Calu3 (cell line): ENCODE measurements around the gene CNDP2. TPM values are rescaled to one million over a fixed set of nuclear protein-coding genes. Genes with fewer than 3 reads are reported as not detected.

Source experiments
- BruUV-seq: library from RNA; stranded (reverse); fragments of 400-500 nt; replicated peaks from 2 replicates; lab custom pipeline; 2021; lab: Mats Ljungman, UMichigan
- CTCF ChIA-PET: fragments of 300-600 bp; sonication (Branson Sonifier 250); formaldehyde crosslinking; loops from one replicate; lab custom pipeline; 2022; ENCODE audit warnings: antibody characterized with exemption; lab: Charles Lee
- DNase-seq: peaks from one replicate; pipeline ENCODE4 v3.0.0; 2022
- H3K27ac Mint-ChIP-seq: one replicate; pipeline ENCODE4 v1.8.0; 2022; ENCODE audit warnings: mixed read lengths; ENCODE audit not compliant: unreplicated experiment
- H3K27me3 Mint-ChIP-seq: one replicate; pipeline ENCODE4 v1.8.0; 2022; ENCODE audit warnings: mixed read lengths; ENCODE audit not compliant: unreplicated experiment
- H3K36me3 Mint-ChIP-seq: one replicate; pipeline ENCODE4 v1.8.0; 2022; ENCODE audit warnings: mild to moderate bottlenecking, moderate library complexity, mixed read lengths; ENCODE audit not compliant: insufficient read depth, unreplicated experiment
- H3K4me1 Mint-ChIP-seq: one replicate; pipeline ENCODE4 v1.8.0; 2022; ENCODE audit warnings: mild to moderate bottlenecking, low read depth, mixed read lengths; ENCODE audit not compliant: unreplicated experiment
- H3K4me3 Mint-ChIP-seq: one replicate; pipeline ENCODE4 v1.8.0; 2022; ENCODE audit warnings: mild to moderate bottlenecking, low read depth, moderate library complexity, mixed read lengths; ENCODE audit not compliant: unreplicated experiment
- H3K9me3 Mint-ChIP-seq: one replicate; pipeline ENCODE4 v1.8.0; 2022; ENCODE audit warnings: low read depth, mixed read lengths; ENCODE audit not compliant: unreplicated experiment
- CTCF ChIP-seq: fragments of 200-600 bp; IDR thresholded peaks from one replicate; pipeline ENCODE4 v1.8.0; 2022; ENCODE audit warnings: antibody characterized with exemption; ENCODE audit not compliant: unreplicated experiment
- intact Hi-C: fragments of 100-400 bp; cut with micrococcal nuclease; formaldehyde crosslinking; loops from one replicate; pipeline ENCODE4 v1.10.0; 2022; ENCODE audit not compliant: unreplicated experiment
- total RNA-seq: library from RNA; stranded (reverse); gene quantifications from 2 replicates; pipeline ENCODE4 v1.2.3, GENCODE V29; 2022

Gene CNDP2
- total RNA-seq, 1 experiment from 2014 or later: 279 TPM

DNA sequence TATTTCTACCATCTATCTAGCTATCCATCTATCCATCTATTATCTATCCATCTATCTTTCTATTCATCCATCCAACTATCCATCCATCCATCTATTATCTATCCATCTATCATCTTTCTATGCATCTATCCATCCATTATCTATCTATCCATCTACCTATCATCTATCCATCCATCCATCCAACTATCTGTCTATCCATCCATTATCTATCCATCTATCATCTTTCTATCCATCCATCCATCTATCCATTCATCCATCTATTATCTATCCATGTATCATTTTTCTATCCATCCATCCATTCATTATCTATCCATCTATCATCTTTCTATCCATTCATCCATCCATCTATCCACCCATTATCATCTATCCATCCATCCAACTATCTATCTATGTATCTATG is 76.9 kb downstream of the CNDP2 start:
- Mint-ChIP-seq H3K36me3 (no peaks in the 10 kb centered on the region), H3K27ac (no peak overlapping the region), H3K4me3 (no peak overlapping the region), H3K9me3 (peaks cover 6% of the 10 kb centered on the region), H3K27me3 (peaks cover 46% of the 10 kb centered on the region), H3K4me1 (no peaks in the 10 kb centered on the region)
- no peak for TF ChIP-seq CTCF
- BruUV-seq: no TSS peak
- DNase-seq: no peak
- intact Hi-C loops: no loop called here
- CTCF ChIA-PET: no interaction called here

Other genes starting within 250 kb of the CNDP2 start
- gene CYB5A, start 204.4 kb upstream of the CNDP2 start, total RNA-seq: 143 and 169 TPM in 2 replicates
- gene C18orf63, start 180.5 kb upstream of the CNDP2 start, total RNA-seq: not detected in 2 replicates
- not detected in 2 replicates for gene DIPK1C, start 39.1 kb upstream of the CNDP2 start, total RNA-seq
- gene CNDP1, start 38.1 kb downstream of the CNDP2 start, total RNA-seq: not detected in 2 replicates
- 15.1 and 17.4 TPM in 2 replicates for gene ZNF407, start 101.5 kb downstream of the CNDP2 start, total RNA-seq